Parathyroid adenoma (tissue), 2 donors: Measurements from ENCODE around the gene LTC4S.

Experiments
- H2AFZ ChIP-seq: fragments of 300-600 bp; sonication (generic); one replicate; pipeline ENCODE4 v1.7.0; 2017; ENCODE audit warnings: antibody characterized with exemption, mild to moderate bottlenecking
- H3K27ac ChIP-seq: fragments of 300-600 bp; sonication (generic); one replicate; pipeline ENCODE4 v1.7.0; 2017
- H3K27me3 ChIP-seq: fragments of 300-600 bp; sonication (generic); one replicate; pipeline ENCODE4 v1.7.0; 2017; ENCODE audit warnings: low read length; ENCODE audit not compliant: control insufficient read depth, insufficient read depth
- H3K36me3 ChIP-seq: fragments of 300-600 bp; sonication (generic); one replicate; pipeline ENCODE4 v1.7.0; 2017; ENCODE audit warnings: low read length; ENCODE audit not compliant: control insufficient read depth, insufficient read depth
- H3K4me1 ChIP-seq: fragments of 300-600 bp; sonication (generic); one replicate; pipeline ENCODE4 v1.7.0; 2017; ENCODE audit warnings: control low read depth
- H3K4me2 ChIP-seq: fragments of 300-600 bp; sonication (generic); one replicate; pipeline ENCODE4 v1.7.0; 2017; ENCODE audit warnings: low read length
- H3K4me3 ChIP-seq: fragments of 300-600 bp; sonication (generic); one replicate; pipeline ENCODE4 v1.7.0; 2017; ENCODE audit warnings: low read depth, low read length
- H3K79me2 ChIP-seq: fragments of 300-600 bp; sonication (generic); one replicate; pipeline ENCODE4 v1.7.0; 2017; ENCODE audit warnings: control low read depth
- H3K9ac ChIP-seq: fragments of 300-600 bp; sonication (generic); one replicate; pipeline ENCODE4 v1.7.0; 2017; ENCODE audit warnings: mild to moderate bottlenecking
- H3K9me3 ChIP-seq: fragments of 300-600 bp; sonication (generic); one replicate; pipeline ENCODE4 v1.7.0; 2017; ENCODE audit warnings: low read length; ENCODE audit not compliant: control insufficient read depth
- TF ChIP-seq, protein P1 (sequence below): fragments of 300-600 bp; sonication (generic); IDR thresholded peaks from one replicate; pipeline ENCODE4 v1.7.0; 2017; ENCODE audit warnings: antibody characterized with exemption, mild to moderate bottlenecking
- donor health status: primary hyperparathyroidism.

Gene LTC4S

DNA sequence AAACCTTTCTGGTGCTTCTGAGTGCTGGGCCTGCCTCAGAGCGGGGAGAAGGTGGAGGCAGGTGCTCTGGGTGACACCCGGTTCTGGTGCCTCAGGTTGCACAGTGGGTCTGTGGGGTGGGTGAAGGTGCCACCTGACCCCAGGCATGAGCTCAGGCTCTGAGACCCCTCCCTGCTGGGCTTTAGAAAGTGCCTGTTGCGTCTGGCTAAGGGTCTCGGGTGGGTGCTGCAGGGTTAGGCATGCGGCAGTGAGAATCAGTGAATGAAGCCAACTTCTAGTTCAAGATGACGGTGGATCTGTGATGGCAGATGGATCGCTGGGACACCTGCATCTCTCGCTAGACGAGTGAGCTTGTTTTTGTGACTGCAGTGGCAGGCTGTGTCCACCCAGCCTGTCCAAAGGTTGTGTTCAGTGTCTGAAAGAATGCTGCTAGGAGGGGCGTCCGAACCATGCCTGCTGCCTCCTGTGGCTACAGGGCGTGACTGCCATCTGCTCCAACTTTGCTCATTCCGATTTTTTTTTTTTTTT is 31.9 kb downstream of the LTC4S start:
- Histone ChIP-seq H3K27ac (no peak overlapping the region), H3K4me2 (no peak overlapping the region), H3K36me3 (no peaks in the 10 kb centered on the region), H2AFZ (no peak overlapping the region), H3K9ac (no peak overlapping the region), H3K4me1 (peaks cover 13% of the 10 kb centered on the region), H3K27me3 (no peaks in the 10 kb centered on the region), H3K9me3 (no peaks in the 10 kb centered on the region), H3K79me2 (peaks cover 34% of the 10 kb centered on the region), H3K4me3 (no peak overlapping the region)
- TF ChIP-seq, protein P1, sequence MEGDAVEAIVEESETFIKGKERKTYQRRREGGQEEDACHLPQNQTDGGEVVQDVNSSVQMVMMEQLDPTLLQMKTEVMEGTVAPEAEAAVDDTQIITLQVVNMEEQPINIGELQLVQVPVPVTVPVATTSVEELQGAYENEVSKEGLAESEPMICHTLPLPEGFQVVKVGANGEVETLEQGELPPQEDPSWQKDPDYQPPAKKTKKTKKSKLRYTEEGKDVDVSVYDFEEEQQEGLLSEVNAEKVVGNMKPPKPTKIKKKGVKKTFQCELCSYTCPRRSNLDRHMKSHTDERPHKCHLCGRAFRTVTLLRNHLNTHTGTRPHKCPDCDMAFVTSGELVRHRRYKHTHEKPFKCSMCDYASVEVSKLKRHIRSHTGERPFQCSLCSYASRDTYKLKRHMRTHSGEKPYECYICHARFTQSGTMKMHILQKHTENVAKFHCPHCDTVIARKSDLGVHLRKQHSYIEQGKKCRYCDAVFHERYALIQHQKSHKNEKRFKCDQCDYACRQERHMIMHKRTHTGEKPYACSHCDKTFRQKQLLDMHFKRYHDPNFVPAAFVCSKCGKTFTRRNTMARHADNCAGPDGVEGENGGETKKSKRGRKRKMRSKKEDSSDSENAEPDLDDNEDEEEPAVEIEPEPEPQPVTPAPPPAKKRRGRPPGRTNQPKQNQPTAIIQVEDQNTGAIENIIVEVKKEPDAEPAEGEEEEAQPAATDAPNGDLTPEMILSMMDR, result no peak

- no peak overlapping the region for H3K9ac ChIP-seq
Measured at GRCh38 chr5:179827680-179828079, 33.9 kb downstream of the LTC4S start.

DNA sequence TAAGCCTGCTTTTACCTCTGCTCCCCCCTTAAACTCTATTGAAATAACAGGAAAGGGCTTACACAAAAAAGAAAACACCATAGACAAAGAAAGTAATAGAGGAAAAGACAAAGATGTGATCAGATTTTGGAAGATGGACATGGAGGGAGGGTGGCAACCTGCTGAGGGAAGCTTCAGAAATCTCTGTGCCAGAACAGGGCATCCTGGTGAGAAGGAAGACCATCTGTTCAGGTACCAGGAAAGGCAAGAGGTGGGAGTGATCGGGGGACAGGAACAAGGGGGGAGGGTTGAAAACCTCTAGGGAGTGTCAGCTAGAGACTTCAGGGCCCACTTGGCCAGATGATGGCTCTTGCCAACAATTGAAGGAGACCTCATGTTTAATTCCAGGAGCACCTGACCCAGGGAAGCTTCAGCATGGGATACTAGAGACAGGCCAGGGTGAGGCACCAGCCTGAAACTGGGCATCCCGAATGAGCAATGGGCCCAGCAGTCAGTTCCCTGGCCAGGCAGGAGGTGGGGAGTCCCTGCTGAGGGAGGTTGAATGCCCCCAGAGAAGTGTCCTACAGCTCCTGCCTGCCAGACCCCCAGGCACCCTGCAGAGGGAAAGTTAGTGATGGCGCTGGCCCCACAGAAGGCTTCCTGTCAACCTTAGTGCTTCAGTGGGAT is 35.1 kb downstream of the LTC4S start:
- TF ChIP-seq, protein P1, result no peak
- Histone ChIP-seq H2AFZ (no peak overlapping the region), H3K9ac (no peak overlapping the region), H3K4me1 (no peaks in the 10 kb centered on the region), H3K27ac (no peak overlapping the region), H3K27me3 (no peaks in the 10 kb centered on the region), H3K9me3 (no peaks in the 10 kb centered on the region), H3K79me2 (peaks cover 27% of the 10 kb centered on the region), H3K4me3 (no peak overlapping the region), H3K36me3 (no peaks in the 10 kb centered on the region), H3K4me2 (no peak overlapping the region)

More at GRCh38 chr5:179827680-179828079, 33.9 kb downstream of the LTC4S start:
- H2AFZ ChIP-seq, result no peak overlapping the region
- H3K27ac ChIP-seq, result no peak overlapping the region
- no peak overlapping the region for H3K4me3 ChIP-seq
- peaks cover 33% of the 10 kb centered on the region for H3K79me2 ChIP-seq
- no peak overlapping the region for H3K4me2 ChIP-seq
- no peaks in the 10 kb centered on the region for H3K9me3 ChIP-seq
- peaks cover 4% of the 10 kb centered on the region for H3K4me1 ChIP-seq
- H3K36me3 ChIP-seq, result no peaks in the 10 kb centered on the region
- no peaks in the 10 kb centered on the region for H3K27me3 ChIP-seq
- TF ChIP-seq, protein P1, result no peak

- H3K4me2 ChIP-seq, result no peak overlapping the region
- TF ChIP-seq, protein P1, result no peak
- H3K4me3 ChIP-seq, result no peak overlapping the region
- H3K9me3 ChIP-seq, result no peaks in the 10 kb centered on the region
- H3K27ac ChIP-seq, result no peak overlapping the region
- H3K36me3 ChIP-seq, result no peaks in the 10 kb centered on the region
- H3K4me1 ChIP-seq, result no peaks in the 10 kb centered on the region
- H3K79me2 ChIP-seq, result peaks cover 24% of the 10 kb centered on the region
- no peak overlapping the region for H2AFZ ChIP-seq
- no peaks in the 10 kb centered on the region for H3K27me3 ChIP-seq
- H3K9ac ChIP-seq, result no peak overlapping the region
Measured at GRCh38 chr5:179829732-179830435, 36.1 kb downstream of the LTC4S start.
